ENCODE data around the gene CHD9.
"Not testable (repeated sequence)": the region's sequence is repeated elsewhere in the genome, so short reads cannot be mapped to it uniquely, and the experiment has no call there.

CHD9 gene

GRCh38 chr16:53048139-53048915, 6.5 kb upstream of the CHD9 start:
- DNase-seq (ENCODE audit: low read depth) = no peak

DNA sequence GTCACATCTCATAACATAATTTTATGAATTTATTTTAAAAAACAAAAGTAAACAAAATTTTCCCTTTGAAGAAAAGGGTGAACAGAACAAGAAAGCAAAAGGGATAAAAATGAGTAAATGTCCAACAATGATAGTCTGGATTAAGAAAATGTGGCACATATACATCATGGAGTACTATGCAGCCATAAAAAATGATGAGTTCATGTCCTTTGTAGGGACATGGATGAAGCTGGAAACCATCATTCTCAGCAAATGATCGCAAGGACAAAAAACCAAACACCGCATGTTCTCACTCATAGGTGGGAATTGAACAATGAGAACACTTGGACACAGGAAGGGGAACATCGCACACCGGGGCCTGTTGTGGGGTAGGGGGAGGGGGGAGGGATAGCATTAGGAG, 3.5 kb upstream of the CHD9 start:
- not testable (repeated sequence) for DNase-seq (ENCODE audit: low read depth)

- DNase-seq (ENCODE audit: low read depth) = no peak
These were observed 2.0 kb upstream of the CHD9 start, which contains the start of gene CHD9NB for GRCh38 chr16:53052519-53053501. Gene CHD9NB, minus strand, starts transcription at chr16:53052897. Its CDS starts 8,739 bp downstream, at chr16:53044158.

- peak; percentile 0 for DNase-seq (ENCODE audit: low read depth)
These were observed 673 bp upstream of the CHD9 start for GRCh38 chr16:53053967-53054669.

GRCh38 chr16:53055541-53056391, 975 bp downstream of the CHD9 start:
- no peak for DNase-seq (ENCODE audit: low read depth)

GRCh38 chr16:53056392-53056881, 1.6 kb downstream of the CHD9 start:
- DNase-seq (ENCODE audit: low read depth) = no peak

- DNase-seq (ENCODE audit: low read depth) = no peak
These were observed 2.9 kb downstream of the CHD9 start for GRCh38 chr16:53057658-53058057.

DNA sequence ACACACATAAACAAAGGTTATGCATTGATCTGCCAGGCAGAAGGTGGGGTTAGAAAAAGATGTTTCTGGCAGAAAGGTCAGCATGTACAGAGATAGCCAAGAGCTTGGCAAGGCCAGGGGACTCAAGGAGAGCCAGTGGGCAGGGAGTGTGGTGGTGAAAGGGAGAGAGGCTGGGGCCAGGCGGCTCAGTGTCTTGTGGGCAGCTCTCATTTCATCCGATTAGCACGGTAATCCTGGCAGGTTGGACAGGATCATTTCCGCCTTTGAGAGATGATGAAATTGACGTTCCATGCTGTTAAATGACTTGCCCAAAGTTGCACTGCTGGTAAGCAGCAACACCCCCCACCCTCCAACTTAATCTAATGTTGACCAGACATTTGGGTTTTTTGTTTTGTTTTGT, 3.6 kb downstream of the CHD9 start:
- DNase-seq (ENCODE audit: low read depth) = no peak

DNA sequence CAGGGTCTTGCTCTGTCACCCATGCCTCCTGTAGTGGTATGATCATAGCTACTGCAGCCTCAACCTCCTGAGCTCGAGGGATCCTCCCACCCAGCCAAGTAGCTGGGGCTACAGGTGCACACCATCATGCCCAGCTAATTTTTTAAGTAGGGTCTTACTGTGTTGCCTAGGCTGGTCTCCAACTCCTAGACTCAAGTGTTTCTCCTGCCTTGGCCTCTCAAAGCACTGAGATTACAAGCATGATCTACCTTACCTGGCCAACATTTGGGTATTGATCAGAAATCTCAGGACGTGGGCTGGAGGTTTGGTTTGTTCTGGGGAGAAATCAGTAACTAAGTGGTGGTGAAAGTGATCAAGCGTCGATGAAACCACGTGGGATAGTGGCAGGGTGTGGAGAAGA, 4.1 kb downstream of the CHD9 start:
- DNase-seq (ENCODE audit: low read depth) = no peak

GRCh38 chr16:53059672-53060071, 4.9 kb downstream of the CHD9 start:
- no peak for DNase-seq (ENCODE audit: low read depth)

DNA sequence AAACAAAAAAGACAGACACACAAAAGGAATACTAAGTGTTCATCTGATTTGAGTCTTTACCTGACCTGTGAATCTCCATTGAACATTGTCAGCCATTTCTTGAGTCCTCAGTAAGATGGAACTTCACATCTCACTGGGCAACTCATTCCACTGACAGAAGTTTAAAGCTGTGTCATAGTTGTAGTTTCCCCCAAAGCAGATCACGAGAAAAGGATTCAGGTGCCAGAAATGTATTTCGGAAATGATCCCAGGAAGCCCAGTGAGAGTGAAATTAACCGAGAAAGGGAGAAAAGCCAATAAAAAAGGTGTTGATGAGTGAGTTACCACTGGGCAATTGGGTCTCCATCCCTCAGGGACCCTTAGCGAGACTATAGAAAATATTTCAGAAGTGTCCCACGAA, 6.5 kb downstream of the CHD9 start:
- no peak for DNase-seq (ENCODE audit: low read depth)

DNA sequence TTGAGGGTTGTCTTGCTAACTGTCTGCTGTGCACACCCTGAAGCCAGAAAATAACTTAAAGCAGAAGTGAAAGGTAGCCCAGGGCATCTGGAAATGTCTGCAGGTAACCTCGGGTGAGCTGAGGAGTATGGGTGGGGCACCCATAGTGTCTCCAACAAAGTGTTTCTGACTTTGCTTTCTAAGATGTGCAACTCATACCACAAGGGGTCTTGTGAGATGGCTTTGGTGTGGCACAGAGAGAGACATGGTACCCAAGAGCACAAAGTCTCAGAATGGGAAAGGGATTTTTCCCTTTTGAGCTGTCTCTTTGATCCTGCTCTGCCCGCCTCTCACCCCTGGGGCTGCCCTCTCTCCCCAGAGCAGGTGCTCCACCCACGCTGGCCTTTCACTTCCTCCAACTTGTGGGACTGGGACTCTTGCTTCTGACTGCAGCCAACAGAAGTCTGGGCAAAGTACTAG, 6.9 kb downstream of the CHD9 start:
- DNase-seq (ENCODE audit: low read depth) = no peak

- no peak for DNase-seq (ENCODE audit: low read depth)
These were observed 9.3 kb downstream of the CHD9 start for GRCh38 chr16:53064081-53064578.

- no peak for DNase-seq (ENCODE audit: low read depth)
These were observed 10.8 kb downstream of the CHD9 start for GRCh38 chr16:53065461-53066061.

DNA sequence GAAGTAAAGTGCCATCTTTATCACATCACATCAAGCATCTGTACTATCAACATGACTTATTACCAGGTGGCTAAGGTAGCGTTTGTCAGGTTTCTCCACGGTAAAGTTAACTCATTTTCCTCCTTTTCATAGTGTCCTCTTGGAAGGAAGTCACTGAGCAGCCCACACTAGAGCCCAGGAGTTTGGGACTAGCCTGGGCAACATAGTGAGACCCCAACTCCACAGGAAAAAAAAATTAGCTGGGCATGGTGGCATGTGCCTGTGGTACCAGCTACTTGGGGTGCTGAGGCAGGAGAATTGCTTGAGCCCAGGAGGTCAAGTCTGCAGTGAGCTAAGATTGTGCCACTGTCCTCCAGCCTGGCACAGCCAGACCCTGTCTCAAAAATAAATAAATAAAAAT, 12.9 kb downstream of the CHD9 start:
- no peak for DNase-seq (ENCODE audit: low read depth)

DNA sequence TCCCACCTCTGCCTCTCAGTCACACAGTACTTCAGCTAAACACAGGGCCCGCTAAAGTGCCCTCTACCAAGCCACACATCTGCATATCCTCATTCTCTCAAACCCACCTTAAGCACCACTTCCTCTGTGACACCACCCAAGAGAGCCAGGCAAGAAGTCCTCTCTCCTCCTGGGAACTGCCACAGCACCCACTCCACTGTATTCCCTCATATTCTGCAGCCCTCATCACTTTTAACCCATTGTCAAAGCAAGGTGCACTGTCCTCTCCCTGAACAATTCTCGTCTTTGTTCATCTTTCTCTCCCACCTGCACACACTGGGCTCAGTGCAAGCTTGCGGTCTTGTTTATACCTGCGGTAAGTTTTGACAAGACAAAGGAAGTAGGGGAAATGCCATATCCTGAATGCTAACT, 13.6 kb downstream of the CHD9 start:
- no peak for DNase-seq (ENCODE audit: low read depth)

- DNase-seq (ENCODE audit: low read depth) = no peak
These were observed 15.0 kb downstream of the CHD9 start for GRCh38 chr16:53069772-53070171.

GRCh38 chr16:53071748-53072301, 17.0 kb downstream of the CHD9 start:
- DNase-seq (ENCODE audit: low read depth) = no peak

DNA sequence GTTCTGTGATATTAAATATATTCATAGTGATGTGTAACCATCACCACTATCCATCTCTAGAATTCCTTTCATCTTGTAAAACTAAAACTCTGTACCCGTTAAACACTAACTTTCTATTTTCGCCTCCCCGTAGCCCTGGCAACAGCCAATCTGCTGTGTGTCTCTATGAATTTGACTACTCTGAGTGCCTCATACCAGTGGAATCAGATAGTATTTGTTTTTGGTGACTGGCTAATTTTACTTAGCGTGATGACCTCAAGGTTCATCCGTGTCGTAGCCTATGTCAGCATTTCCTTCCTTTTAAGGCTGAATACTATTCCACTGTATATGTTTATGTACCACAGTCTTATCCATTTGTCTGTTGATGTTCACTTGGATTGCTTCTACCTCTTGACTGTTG, 18.2 kb downstream of the CHD9 start:
- DNase-seq (ENCODE audit: low read depth) = no peak

GRCh38 chr16:53074296-53074695, 19.5 kb downstream of the CHD9 start:
- not testable (repeated sequence) for DNase-seq (ENCODE audit: low read depth)
